Measurements from ENCODE around the gene KLHL34.

KLHL34 gene

DNA sequence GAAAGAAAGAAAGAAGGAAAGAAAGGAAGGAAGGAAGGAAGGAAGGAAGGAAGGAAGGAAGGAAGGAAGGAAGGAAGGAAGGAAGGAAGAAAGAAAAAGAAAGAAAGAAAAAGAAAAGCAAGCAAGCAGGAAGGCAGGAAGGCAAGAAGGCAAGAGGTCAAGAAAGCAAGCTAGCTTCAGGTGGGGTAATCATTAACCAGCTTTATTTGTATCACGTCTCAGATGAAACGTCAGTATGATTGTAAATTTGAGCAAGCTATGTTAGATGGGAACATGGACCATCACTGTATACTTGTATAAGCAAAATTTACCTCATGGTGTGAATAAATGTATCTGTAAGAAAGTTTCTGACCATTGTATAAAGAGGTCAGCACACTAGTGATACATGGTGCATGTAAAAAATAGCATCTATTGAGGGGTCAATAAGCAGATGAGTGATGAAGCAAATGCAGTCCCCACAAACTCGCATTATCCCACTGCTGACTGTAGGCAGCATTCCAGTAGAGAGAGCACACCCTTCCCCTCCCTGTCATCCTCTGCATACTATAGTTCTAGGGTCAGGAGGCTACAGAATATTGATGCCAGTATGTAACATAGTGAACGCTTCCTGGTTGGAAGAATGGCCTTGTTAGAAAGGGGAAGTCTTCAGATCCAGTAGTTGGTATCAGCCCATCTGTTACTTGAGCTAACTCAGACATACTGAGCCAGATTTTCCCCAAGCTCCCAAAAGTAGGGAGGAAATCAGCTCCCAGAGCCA lies 16.5 kb upstream of the KLHL34 start:
- no peak overlapping the region for H3K4me3 ChIP-seq (ENCODE audit: low read depth, low read length)
- no peaks in the 10 kb centered on the region for H3K27me3 ChIP-seq (ENCODE audit: control insufficient read depth, insufficient read depth, low read length)
- H3K9ac ChIP-seq (ENCODE audit: low read depth, low read length): no peak overlapping the region
- peaks cover 8% of the 10 kb centered on the region for H3K4me1 ChIP-seq (ENCODE audit: control insufficient read depth, insufficient read depth, low read length)
- H3K36me3 ChIP-seq (ENCODE audit: control insufficient read depth, insufficient read depth, low read length): no peaks in the 10 kb centered on the region
- H3K9me3 ChIP-seq (ENCODE audit: control insufficient read depth, insufficient read depth, low read length): no peaks in the 10 kb centered on the region

DNA sequence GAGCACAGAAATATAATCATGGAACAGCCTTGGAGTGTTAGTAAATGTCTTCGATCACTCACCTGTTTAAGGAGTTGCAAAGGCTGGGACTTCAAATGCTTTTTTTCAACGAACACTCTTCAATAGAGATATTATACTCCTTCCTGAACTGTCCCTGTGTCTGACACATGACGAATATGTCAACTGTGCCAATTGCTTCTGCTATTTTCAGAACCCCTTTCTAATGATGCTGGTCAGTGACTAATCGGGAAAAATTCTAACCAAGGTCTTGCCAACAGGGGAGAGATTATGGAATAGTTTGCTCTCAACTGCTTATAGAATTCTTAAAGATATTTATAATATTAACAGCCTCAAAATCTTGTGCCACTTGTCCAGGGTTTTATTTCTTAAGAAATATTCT lies 8.5 kb upstream of the KLHL34 start:
- Histone ChIP-seq H3K36me3 (ENCODE audit: control insufficient read depth, insufficient read depth, low read length) (no peaks in the 10 kb centered on the region), H3K4me1 (ENCODE audit: control insufficient read depth, insufficient read depth, low read length) (no peaks in the 10 kb centered on the region), H3K27me3 (ENCODE audit: control insufficient read depth, insufficient read depth, low read length) (no peaks in the 10 kb centered on the region), H3K4me3 (ENCODE audit: low read depth, low read length) (no peak overlapping the region), H3K9me3 (ENCODE audit: control insufficient read depth, insufficient read depth, low read length) (no peaks in the 10 kb centered on the region), H3K9ac (ENCODE audit: low read depth, low read length) (no peak overlapping the region)

DNA sequence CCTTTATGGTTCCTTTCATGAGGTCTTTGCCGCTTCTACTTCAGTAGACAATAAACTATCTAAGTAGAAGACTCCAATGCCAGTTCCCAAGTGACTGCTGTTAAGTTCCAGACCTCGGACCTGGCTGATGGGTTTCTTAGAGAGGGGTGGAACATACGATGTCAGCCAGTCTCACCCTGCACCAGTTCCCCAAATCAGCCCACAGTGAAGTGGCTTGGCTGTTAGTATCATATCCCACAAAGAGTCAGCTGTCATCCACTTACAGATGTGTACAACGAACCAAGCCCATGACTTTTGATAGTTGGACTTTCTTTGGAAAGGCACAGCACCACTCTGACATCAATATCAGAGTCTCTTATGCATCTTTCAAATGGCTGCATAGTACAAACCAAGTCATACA lies 8.1 kb upstream of the KLHL34 start:
- no peaks in the 10 kb centered on the region for H3K36me3 ChIP-seq (ENCODE audit: control insufficient read depth, insufficient read depth, low read length)
- H3K27me3 ChIP-seq (ENCODE audit: control insufficient read depth, insufficient read depth, low read length): no peaks in the 10 kb centered on the region
- no peaks in the 10 kb centered on the region for H3K4me1 ChIP-seq (ENCODE audit: control insufficient read depth, insufficient read depth, low read length)
- no peak overlapping the region for H3K9ac ChIP-seq (ENCODE audit: low read depth, low read length)
- H3K4me3 ChIP-seq (ENCODE audit: low read depth, low read length): no peak overlapping the region
- H3K9me3 ChIP-seq (ENCODE audit: control insufficient read depth, insufficient read depth, low read length): no peaks in the 10 kb centered on the region

DNA sequence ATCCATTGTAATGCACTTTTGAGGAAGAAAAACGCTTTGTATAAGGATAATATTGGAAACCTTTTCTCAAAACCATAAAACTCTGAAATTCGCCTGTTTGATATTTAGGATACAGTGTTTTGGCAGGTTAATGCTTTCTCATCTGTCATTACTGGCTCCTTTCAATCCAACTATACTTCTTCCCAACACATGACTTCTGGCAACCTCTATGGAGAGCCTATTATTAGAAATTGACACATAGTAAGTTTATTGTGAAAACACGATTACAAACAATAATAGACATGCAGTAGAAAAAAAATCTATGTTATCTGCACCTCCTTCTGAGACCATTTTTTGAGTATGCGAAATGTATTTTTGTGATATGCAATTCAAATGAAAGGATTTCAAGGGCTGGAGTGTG lies 4.6 kb upstream of the KLHL34 start:
- no peaks in the 10 kb centered on the region for H3K36me3 ChIP-seq (ENCODE audit: control insufficient read depth, insufficient read depth, low read length)
- no peak overlapping the region for H3K4me3 ChIP-seq (ENCODE audit: low read depth, low read length)
- no peaks in the 10 kb centered on the region for H3K9me3 ChIP-seq (ENCODE audit: control insufficient read depth, insufficient read depth, low read length)
- no peaks in the 10 kb centered on the region for H3K4me1 ChIP-seq (ENCODE audit: control insufficient read depth, insufficient read depth, low read length)
- H3K27me3 ChIP-seq (ENCODE audit: control insufficient read depth, insufficient read depth, low read length): no peaks in the 10 kb centered on the region
- no peak overlapping the region for H3K9ac ChIP-seq (ENCODE audit: low read depth, low read length)

DNA sequence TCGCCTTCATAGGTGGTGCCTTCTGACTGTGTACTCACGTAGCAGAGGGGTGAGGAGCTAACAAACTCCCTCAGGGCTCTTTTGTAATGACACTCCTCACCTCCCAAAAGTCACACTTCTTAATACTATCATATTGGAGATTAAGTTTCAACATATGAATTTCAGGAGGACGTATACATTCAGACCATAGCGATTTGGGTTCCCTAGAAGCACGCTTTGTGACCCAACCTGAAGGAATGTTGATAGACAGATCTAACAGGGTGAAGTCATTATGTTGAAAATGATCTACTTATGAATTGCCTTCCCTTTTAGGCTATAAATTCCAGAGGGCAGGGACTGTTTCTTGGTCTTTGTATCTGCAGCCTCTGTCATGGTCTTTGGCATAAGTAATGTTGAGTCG lies 3.2 kb upstream of the KLHL34 start:
- no peak overlapping the region for H3K9ac ChIP-seq (ENCODE audit: low read depth, low read length)
- H3K27me3 ChIP-seq (ENCODE audit: control insufficient read depth, insufficient read depth, low read length): no peaks in the 10 kb centered on the region
- H3K4me3 ChIP-seq (ENCODE audit: low read depth, low read length): no peak overlapping the region
- no peaks in the 10 kb centered on the region for H3K4me1 ChIP-seq (ENCODE audit: control insufficient read depth, insufficient read depth, low read length)
- H3K9me3 ChIP-seq (ENCODE audit: control insufficient read depth, insufficient read depth, low read length): no peaks in the 10 kb centered on the region
- H3K36me3 ChIP-seq (ENCODE audit: control insufficient read depth, insufficient read depth, low read length): no peaks in the 10 kb centered on the region

DNA sequence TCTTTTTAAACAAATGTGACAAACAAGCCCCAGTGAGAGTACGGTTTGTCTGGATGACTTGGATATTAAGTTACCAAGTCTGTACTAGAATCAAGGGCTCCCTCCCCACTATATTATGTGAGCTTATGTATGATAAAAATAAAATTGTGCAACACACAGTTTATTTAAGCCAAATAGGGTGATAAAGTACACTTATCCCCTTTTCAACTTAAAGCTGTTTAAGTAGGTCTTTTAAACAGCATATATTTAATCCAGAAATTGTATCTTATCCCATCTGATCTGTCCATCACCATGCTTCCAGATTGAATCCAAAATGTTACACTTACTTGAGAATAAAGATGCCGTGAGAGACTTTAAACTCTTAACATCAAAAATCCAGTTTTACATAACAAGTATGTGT lies 2.0 kb upstream of the KLHL34 start:
- Histone ChIP-seq H3K4me3 (ENCODE audit: low read depth, low read length) (no peak overlapping the region), H3K4me1 (ENCODE audit: control insufficient read depth, insufficient read depth, low read length) (no peaks in the 10 kb centered on the region), H3K9ac (ENCODE audit: low read depth, low read length) (no peak overlapping the region), H3K9me3 (ENCODE audit: control insufficient read depth, insufficient read depth, low read length) (no peaks in the 10 kb centered on the region), H3K36me3 (ENCODE audit: control insufficient read depth, insufficient read depth, low read length) (no peaks in the 10 kb centered on the region), H3K27me3 (ENCODE audit: control insufficient read depth, insufficient read depth, low read length) (no peaks in the 10 kb centered on the region)

DNA sequence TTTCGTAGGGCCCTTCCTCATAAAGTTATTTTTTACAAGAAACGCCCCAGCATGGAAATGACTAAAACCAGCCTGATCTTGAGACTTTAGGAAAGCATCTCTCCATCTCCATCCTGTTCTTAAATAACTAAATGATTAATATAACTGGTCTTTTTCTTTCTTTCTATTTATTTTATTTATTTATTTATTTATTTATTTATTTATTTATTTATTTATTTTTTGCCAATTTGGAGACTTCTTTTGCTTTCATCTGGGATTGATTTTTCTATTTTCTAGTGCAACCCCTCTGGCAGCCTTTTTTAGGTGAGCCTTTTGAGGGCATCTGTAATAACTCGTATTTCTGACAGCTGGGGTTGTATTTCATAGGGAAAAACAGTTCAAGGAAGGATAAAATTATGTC lies 1.2 kb upstream of the KLHL34 start:
- Histone ChIP-seq H3K9me3 (ENCODE audit: control insufficient read depth, insufficient read depth, low read length) (no peaks in the 10 kb centered on the region), H3K27me3 (ENCODE audit: control insufficient read depth, insufficient read depth, low read length) (no peaks in the 10 kb centered on the region), H3K36me3 (ENCODE audit: control insufficient read depth, insufficient read depth, low read length) (no peaks in the 10 kb centered on the region), H3K9ac (ENCODE audit: low read depth, low read length) (no peak overlapping the region), H3K4me1 (ENCODE audit: control insufficient read depth, insufficient read depth, low read length) (no peaks in the 10 kb centered on the region), H3K4me3 (ENCODE audit: low read depth, low read length) (no peak overlapping the region)

DNA sequence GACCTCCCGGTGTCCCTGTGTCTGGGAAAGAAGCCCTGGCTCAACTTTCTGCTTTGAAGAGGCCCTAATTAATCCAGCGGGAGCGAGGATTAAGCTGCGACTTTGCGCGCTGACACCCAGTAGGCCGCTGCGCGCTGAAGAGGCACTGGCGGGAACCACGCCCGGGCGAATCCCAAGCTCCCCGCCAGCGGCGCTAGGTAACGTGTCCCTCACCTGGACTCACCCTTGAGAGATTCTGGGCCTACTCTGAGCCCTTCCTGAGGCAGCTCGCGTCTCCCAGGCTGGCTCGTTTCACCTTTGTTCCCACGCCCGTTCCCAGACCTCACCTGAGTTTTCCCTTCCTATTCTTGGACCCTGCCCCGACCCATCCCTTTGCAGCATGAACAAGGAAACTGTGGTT lies 616 bp upstream of the KLHL34 start:
- Histone ChIP-seq H3K36me3 (ENCODE audit: control insufficient read depth, insufficient read depth, low read length) (no peaks in the 10 kb centered on the region), H3K9ac (ENCODE audit: low read depth, low read length) (peak overlapping the region; percentile 65), H3K27me3 (ENCODE audit: control insufficient read depth, insufficient read depth, low read length) (no peaks in the 10 kb centered on the region), H3K4me3 (ENCODE audit: low read depth, low read length) (peak overlapping the region; percentile 33), H3K9me3 (ENCODE audit: control insufficient read depth, insufficient read depth, low read length) (no peaks in the 10 kb centered on the region), H3K4me1 (ENCODE audit: control insufficient read depth, insufficient read depth, low read length) (no peaks in the 10 kb centered on the region)

DNA sequence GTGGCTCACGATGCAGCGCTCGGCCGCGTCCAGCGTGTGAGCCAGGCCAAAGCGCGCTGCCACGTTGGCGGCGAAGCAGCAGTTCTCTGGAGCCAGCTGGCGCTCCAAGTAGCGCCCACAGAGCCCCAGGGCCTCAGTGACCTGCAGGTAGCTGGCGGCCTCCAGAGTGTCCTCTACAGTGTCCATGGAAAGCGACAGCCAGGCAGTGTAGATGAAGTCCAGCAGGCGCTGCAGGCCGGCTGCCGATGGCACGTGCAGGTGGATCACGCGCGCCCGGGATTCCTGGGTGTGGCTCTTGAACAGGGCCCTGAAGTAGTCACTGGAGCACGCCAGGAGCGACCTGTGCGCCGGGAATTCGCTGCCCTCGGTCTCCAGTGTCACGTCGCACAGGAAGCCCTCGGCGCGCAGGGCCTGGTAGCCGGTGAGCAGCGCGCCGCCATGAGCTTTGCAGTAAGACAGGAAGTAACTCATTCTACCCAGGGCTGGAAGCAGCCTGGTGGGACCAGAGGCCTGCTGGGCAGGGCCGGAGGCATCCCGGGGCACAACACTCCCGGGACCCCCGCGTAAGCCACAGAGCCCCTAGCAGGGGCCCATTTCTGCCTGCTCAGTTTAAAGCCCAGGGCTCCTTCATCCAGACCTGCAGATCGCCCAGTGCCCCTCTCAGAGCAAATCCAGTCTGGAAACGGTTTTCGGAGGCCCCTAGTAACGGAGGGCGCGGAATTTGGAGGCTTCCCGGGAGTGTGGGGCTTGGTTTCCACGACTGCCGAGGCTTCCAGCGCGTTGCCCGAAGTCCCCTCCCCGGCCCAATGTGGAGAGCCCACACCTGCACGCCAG lies 595 bp downstream of the KLHL34 start:
- Histone ChIP-seq H3K4me3 (ENCODE audit: low read depth, low read length) (peak overlapping the region; percentile 33), H3K9me3 (ENCODE audit: control insufficient read depth, insufficient read depth, low read length) (no peaks in the 10 kb centered on the region), H3K9ac (ENCODE audit: low read depth, low read length) (peak overlapping the region; percentile 65), H3K36me3 (ENCODE audit: control insufficient read depth, insufficient read depth, low read length) (no peaks in the 10 kb centered on the region), H3K27me3 (ENCODE audit: control insufficient read depth, insufficient read depth, low read length) (no peaks in the 10 kb centered on the region), H3K4me1 (ENCODE audit: control insufficient read depth, insufficient read depth, low read length) (no peaks in the 10 kb centered on the region)

DNA sequence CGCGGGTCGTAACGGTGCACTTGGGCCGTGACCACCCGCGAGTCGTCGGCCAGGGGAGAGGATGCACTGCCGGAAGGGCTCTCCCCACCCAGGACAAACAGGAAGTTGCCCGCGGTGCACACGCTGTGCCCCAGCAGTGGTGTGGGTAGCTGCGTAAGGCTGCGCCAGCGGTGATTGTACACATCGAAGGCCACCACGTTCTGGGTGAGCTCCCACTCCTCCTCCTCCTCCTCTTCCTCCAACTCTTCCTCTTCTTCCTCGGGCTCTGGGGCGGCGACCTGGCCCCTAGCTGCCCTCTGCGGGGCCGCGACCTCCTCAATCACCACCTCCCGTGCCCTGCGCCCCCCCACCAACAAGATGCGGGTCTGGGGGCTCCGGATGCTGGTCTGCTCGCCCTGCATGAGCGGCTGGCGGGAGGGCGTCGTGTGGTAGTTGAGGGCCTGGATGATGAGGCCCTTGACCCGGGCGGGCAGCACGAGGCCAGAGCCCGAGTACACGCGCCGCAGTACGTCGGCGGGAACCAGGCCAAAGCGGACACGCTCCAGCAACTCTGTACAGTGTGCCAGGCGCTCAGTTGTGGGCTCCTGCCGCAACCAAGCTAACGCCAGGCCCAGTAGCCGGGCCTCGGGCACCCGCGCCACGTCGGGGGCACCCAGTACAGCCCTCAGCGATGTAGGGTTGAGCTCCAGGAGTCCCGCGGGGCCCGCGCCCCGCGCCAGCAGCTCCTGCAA lies 1.4 kb downstream of the KLHL34 start:
- H3K27me3 ChIP-seq (ENCODE audit: control insufficient read depth, insufficient read depth, low read length): no peaks in the 10 kb centered on the region
- H3K9me3 ChIP-seq (ENCODE audit: control insufficient read depth, insufficient read depth, low read length): no peaks in the 10 kb centered on the region
- no peak overlapping the region for H3K4me3 ChIP-seq (ENCODE audit: low read depth, low read length)
- no peaks in the 10 kb centered on the region for H3K4me1 ChIP-seq (ENCODE audit: control insufficient read depth, insufficient read depth, low read length)
- no peak overlapping the region for H3K9ac ChIP-seq (ENCODE audit: low read depth, low read length)
- H3K36me3 ChIP-seq (ENCODE audit: control insufficient read depth, insufficient read depth, low read length): no peaks in the 10 kb centered on the region

DNA sequence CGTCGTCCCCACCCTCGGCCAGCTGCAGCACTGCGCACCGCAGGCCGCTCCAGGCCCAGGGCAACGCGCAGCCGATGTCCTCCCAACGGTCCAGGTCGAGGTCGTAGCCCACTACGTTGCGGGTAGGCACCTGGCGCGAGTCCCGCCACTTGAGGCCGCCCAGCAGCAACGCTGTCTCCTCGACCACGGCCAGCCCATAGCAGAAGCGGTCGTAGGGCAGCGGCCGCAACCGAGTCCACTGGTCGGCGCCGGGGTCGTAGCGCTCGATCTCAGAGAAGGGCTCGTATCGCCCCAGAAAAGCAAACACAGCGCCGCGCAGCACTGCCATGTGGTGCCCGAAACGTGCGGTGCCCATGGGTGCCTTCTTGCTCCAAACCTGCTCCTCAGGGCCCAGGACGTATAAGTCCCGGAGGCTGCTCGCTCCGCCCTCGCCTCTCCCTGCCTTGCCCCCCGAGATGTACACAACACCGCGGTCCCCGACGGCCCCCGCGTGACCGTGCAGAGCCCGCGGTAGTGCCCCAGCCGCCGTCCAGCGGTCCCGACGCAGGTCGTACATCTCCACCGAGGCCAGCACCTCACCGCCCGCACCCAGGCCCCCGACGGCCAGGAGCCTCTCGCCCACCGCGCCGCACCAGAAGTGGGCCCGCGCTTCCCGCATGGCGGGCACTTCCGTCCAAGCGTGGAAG lies 2.1 kb downstream of the KLHL34 start:
- Histone ChIP-seq H3K36me3 (ENCODE audit: control insufficient read depth, insufficient read depth, low read length) (no peaks in the 10 kb centered on the region), H3K9ac (ENCODE audit: low read depth, low read length) (no peak overlapping the region), H3K4me3 (ENCODE audit: low read depth, low read length) (no peak overlapping the region), H3K27me3 (ENCODE audit: control insufficient read depth, insufficient read depth, low read length) (no peaks in the 10 kb centered on the region), H3K4me1 (ENCODE audit: control insufficient read depth, insufficient read depth, low read length) (no peaks in the 10 kb centered on the region), H3K9me3 (ENCODE audit: control insufficient read depth, insufficient read depth, low read length) (no peaks in the 10 kb centered on the region)
